Breast epithelium (tissue), 3 donors: ENCODE measurements around the gene PSMD2.

Experiments used
- CTCF ChIP-seq, 3 donors: fragments of 450-650 bp; IDR thresholded peaks; one replicate each; pipeline ENCODE4 v1.5.1; 2016 to 2017; ENCODE audit warnings: antibody characterized with exemption in 3 of 3, mild to moderate bottlenecking in 3 of 3, moderate library complexity in 3 of 3
- POLR2AphosphoS5 ChIP-seq, 3 donors: sonication (generic); formaldehyde crosslinking; IDR thresholded peaks; one replicate each; pipeline ENCODE4 v1.6.1; 2017; ENCODE audit warnings: antibody characterized with exemption in 3 of 3

- TF ChIP-seq POLR2AphosphoS5 (IDR thresholded peaks at IDR 0.05) = no peak
- TF ChIP-seq CTCF (IDR thresholded peaks at IDR 0.05) = no peak
Measured at GRCh38 chr3:184343200-184343876, 44.3 kb downstream of the PSMD2 start.
